Putamen (tissue), 1 donor: Measurements from ENCODE around the gene TSHZ3.

Experiments used
- DNase-seq: peaks from one replicate; pipeline ENCODE4 v3.0.0-alpha.2; 2016; ENCODE audit warnings: low spot score

TSHZ3 gene, protein sequence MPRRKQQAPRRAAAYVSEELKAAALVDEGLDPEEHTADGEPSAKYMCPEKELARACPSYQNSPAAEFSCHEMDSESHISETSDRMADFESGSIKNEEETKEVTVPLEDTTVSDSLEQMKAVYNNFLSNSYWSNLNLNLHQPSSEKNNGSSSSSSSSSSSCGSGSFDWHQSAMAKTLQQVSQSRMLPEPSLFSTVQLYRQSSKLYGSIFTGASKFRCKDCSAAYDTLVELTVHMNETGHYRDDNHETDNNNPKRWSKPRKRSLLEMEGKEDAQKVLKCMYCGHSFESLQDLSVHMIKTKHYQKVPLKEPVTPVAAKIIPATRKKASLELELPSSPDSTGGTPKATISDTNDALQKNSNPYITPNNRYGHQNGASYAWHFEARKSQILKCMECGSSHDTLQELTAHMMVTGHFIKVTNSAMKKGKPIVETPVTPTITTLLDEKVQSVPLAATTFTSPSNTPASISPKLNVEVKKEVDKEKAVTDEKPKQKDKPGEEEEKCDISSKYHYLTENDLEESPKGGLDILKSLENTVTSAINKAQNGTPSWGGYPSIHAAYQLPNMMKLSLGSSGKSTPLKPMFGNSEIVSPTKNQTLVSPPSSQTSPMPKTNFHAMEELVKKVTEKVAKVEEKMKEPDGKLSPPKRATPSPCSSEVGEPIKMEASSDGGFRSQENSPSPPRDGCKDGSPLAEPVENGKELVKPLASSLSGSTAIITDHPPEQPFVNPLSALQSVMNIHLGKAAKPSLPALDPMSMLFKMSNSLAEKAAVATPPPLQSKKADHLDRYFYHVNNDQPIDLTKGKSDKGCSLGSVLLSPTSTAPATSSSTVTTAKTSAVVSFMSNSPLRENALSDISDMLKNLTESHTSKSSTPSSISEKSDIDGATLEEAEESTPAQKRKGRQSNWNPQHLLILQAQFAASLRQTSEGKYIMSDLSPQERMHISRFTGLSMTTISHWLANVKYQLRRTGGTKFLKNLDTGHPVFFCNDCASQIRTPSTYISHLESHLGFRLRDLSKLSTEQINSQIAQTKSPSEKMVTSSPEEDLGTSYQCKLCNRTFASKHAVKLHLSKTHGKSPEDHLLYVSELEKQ

DNA sequence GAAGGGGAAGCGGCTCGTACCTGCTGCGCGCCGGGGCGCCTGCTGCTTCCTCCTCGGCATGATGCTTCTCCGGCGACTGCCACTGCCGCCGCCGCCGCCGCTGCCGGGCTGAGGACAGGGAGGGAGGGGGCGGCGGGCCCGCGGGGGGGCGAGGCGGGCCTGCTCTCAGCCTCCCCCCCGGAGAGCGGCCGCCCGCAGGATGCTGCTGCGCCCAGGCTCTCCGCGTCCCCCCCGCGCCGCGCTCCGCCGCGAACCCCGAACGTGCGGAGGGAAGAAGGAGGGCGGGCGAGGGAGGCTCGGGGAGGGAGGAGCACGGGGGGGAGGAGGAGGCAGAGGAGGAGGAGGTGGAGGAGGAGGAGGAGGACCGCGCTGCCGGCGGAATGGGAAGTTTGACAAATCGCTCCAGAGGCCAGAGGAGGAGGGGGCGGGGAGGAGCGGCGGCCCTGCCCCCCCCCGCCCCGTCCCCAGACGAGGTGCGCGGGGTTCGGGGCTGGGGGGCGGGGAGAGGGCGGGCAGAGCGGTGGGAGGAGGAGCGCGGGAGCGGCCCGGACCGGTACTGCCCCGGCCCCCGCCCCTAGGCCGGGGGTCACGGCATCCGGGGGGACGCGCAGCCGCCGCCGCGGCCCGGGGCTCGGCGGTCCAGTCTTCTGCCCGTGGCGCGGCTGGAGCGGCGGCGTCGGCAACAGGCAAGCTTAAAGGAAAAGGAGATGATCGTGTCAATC is at the start of gene TSHZ3:
TSHZ3 (minus strand) TSS at position 277 of the 722 bp plus-strand sequence; CDS start at position 60, 217 bp downstream.
- DNase-seq, result peak; percentile 40

DNA sequence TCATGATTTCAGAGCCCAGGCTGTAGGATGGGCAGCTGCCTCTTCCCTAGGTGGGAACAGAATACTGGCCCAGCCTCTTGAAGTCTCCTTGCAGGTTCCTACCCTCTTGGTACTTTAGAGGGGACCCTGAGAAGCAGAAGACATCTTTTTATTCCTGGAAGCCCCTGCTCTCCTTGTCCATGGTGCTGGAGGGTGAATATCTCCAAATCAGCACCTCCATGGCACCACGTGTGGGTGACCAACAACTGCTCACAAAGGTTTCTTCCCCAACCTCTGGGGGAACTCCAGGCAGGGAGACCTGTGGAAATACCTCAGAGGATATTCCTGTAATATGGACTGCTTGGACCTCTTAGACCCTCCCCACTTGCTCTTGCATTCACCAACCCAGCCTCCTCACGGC is 48.1 kb upstream of the TSHZ3 start:
- DNase-seq, result no peak

DNA sequence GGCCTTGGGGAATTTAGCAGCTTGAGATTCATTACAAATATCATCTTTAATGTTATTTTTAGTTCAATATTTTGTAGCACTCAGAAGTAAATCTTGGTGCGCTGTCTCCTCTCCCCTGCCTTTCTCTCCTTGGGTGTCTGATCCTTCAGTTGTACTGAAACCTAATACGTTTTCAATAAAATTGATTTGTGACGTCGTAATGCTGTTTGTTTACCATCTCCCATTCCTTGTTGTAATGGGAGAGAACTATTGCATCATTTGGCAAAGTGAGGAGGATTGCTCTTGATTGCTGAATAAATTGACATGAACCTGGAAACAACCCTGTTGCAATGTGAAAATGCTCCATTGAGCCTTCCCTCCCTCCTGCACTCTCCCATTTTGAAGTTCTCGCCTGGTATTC is 43.2 kb upstream of the TSHZ3 start:
- no peak for DNase-seq

DNA sequence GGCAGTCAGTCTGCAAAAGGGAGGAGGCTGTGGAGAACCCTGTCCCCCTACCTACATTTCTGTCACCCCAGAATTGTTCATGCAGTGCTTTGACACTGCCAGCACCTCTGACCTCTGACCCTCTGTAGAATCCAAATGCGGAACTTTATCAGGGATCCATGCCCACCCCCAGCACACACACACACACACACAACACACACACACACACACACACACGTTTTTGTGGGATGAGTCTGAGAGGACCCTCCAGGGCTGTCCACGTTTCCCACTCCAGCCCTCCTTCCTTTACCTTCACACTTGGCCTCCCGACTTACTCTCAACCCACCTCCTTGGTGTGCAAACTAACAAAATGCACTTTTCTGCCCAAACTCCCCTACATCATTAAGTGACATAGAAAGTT is 42.3 kb upstream of the TSHZ3 start:
- DNase-seq, result no peak

DNA sequence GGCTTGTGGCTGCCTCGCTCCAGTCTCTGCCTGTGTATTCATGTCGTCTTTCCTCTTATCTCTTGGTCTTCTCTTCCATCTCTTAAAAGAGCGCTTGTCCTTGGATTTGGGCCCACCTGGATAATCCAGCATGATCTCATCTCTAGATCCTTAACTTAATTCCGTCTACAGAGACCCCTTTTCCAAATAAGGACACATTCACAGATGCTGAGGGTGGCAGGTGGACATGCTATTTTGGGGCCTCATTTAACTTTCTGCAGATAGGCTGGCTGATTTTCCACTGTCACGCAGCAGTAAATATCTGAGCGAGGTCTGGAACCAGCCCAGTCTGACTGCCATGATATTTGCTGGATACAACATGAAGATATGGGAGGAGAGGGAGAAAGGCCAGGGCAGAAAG is 41.5 kb upstream of the TSHZ3 start:
- DNase-seq, result no peak

DNA sequence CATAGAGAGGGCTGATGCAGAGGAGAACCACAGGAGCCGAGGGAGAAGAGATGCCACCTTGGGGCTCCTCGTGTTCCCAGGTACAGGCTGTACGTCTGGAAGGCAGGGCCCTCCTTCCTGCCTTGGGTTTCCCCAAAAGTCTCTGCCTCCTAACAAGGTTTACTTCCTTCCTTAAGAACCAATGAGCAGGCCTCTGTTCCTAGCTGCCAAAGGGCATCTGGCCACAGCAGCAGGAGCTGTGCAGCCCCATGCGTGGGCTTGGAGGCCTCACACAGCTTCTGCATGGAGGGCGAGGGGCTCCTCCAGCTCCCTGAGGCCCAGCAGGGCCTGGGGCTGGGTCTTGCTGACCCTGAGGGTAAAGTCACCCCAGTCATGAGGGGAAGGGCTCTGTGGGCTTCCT is 40.6 kb upstream of the TSHZ3 start:
- DNase-seq, result no peak

DNA sequence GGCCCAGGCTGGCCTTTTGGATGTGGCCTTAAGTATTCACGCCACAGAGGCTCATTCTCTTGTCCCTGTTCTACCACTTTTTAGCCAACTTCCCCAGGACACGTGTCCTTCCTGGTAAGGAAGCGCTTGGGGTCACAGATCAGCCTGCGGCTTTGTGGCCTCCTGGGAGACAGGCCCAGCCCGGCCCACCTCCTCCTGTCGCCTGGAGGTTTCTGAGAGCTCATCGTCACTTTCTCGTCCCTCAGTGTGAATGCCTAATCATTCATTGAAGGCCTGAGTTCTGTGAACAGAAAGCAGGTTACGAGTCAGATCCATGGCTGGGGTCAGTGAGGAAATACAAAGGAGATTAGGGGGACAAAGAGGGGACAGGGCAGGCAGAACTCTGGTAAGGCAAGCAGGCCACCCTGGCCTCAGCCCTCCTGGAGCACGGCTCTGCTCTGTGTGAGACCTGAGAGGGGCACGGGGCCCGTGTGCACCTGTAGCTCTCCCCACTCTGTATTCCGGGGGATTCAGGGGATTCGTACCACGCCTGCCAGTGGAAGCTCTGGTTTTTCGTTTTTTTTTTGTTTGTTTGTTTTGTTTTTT is 38.6 kb upstream of the TSHZ3 start:
- no peak for DNase-seq

DNA sequence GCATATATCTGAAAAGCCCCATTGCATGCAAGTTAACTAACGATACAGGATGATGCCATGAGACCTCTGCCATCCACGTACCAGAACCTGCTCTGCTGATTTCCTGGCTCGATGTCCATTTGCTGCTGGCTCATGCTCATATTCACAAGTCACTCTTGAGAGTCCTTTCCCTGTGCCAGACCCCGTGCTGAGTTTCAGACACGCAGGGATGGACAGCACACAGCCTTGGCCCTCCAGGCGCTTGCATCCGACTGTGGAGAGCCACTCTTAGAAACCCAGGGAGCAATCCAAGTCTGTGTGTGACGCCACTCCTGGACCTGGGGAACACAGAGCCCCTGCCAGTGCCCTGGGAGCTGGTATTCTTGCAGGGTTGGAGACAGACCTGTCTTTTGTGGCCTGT is 37.6 kb upstream of the TSHZ3 start:
- no peak for DNase-seq

DNA sequence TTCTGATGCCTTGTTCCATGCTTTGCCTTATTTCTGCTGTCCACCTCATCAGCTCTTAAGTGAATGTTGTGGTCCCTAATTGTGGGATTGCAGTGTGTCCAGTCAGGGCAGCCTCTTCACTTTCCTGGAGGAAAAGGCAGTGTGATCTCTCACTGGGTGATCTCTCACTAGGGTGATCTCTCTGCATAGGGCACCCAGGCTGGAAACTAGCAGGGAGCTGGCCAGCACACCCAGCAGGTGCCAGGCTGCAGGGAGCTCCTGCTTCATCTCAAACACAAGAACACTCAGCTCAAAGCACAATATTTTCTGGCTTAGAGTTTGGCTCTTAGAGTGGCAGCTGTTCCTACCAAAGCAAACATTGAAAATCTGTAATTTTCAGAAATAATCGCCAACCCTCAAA is 36.5 kb upstream of the TSHZ3 start:
- no peak for DNase-seq

DNA sequence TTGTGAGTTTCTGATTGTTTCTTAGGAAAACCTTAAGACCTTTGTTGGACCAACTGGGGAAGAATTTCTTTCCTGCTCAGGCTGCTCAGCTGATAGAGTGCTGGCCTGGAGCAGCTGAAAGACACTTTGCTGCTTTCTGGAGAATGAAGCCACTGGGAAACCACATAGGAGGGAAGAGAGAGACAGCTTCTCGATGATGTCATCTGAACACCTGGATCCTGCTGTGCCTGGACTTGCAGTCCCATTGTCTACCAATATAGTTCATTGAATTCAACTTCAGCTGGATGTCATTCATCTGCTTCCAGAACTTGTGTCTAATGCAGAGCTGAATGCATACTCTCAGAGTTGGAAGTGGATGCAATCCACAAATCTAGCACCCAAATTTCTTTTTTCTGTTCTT is 34.3 kb upstream of the TSHZ3 start:
- DNase-seq, result no peak

DNA sequence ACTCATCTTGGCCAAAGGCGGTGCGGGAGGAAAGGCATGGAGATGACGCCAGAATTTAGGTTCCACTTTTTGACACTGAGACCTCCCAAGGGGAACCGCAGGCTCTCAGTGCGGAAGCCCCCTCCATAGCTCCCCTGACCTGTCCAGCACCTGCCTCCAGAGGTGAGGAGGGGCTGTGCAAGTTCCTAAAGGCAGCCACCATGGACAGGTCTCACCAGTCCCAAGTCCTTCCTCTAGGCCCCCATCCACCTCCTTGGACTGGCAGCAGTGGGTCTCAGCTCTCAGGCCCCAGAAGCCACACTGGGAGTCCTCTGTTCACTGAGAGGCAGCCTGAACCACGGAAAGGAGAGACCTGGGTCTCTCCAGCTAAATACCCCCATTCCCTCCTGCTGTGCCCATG is 31.6 kb upstream of the TSHZ3 start:
- DNase-seq, result no peak

DNA sequence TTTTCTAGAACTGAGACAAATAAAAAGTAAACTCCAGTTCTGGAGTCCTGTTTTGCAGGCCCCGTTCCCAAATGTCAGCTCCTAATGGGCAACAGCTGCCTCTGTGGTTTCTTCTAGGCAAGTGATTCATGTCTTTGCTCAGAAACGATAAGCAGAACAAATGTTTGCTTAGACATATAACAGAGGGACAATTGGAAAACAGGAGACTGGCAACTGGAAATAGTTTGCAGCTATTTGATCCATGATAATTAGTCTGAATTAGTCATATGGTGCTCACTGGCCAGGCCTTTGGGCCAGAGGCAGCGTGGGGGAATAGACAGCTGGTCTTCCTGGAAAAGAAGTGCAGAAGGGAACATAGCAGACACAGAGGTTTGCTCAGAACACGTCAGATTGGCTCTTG is 29.2 kb upstream of the TSHZ3 start:
- DNase-seq, result no peak

DNA sequence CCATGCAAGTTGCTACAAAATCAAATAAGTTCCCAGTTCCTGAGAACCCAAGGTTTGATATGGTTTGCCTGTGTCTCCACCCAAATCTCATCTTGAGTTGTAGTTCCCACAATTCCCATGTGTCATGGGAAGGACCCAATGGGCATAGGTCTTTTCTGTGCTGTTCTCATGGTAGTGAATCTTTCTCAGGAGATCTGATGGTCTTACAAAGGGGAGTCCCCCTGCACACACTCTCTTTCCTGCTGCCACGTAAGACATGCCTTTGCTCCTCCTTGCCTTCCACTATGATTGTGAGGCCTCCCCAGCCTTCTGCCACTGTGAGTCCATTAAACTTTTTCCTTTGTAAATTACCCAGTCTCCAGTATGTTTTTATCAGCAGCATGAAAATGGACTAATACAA is 28.5 kb upstream of the TSHZ3 start:
- no peak for DNase-seq

DNA sequence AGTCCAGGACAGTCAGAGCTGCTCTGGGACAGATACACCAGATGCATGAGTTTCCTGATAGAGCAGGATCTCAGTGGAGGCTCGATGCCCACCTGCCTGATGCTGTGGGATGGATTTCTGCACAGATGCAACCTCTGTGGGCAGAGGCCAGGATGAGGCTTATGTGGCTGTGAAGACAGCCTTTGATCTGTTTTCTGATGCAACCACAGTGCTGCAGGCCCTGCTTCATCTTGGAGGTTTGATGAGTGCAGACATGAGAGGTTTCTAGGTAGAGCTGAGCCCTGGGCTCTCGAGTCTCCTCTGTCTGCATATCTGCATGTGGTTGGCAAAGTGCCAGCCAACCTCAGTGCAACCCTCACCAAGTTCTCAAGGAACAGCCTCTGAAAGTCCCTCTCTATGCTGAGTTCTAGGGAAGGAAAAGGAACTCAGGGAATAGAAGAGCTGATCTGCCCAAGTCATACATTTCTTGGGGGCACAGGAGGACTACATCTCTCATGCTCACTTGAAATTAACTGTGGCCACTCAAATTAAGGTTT is 23.1 kb upstream of the TSHZ3 start:
- DNase-seq, result no peak

DNA sequence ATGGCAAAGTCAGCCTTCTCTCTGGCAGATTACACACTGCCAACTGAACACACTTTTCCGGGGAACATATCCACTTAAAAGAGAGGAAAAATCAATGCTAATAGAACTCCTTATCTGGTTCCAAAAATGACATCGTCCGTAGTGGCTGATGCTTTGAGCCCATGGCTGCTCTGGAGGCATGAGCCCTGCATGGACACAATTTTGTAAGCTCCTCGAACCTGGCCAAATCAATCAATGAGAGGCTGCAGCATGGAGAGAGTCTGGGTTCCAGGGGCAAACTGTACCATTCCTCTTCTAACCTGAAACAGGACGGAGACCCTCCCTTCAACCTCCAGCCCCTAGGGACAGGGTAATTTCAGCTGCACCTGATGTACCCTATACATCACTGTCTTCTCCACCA is 21.0 kb upstream of the TSHZ3 start:
- DNase-seq, result no peak

DNA sequence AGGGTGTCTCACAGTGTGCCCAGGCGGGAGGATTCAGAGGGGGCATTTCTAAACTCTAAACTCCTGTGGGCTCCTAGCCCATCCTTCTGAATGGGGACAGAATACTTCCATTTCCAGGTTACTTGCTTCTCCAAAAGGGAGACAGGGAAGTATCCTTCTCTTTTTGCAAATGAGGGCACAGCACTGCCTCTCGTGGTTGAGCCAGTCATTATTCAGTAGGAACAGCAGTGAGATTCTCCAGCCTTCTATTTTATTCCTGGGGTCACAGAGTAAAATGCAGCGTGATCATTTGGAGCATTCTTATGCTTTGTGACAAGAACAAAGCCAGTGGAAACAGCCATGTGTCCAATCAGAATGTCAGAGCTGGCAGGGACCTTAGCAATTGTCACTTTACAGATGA is 15.7 kb upstream of the TSHZ3 start:
- no peak for DNase-seq

DNA sequence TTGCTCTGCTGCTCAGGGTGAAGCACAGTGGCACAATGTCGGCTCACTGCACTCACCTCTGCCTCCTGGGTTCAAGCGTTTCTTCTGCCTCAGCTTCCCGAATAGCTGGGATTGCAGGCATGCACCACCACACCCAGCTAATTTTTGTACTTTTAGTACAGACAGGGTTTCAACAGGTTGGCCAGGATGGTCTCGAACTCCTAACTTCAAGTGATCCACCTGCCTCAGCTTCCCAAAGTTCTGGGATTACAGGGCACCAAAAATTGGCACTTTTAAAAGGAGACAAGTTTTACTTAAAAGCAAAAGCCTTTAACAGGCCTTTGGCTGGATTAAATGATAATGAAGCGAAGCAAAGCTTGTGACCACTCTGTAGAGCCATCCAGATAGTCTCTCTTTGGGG is 12.5 kb upstream of the TSHZ3 start:
- DNase-seq, result no peak

DNA sequence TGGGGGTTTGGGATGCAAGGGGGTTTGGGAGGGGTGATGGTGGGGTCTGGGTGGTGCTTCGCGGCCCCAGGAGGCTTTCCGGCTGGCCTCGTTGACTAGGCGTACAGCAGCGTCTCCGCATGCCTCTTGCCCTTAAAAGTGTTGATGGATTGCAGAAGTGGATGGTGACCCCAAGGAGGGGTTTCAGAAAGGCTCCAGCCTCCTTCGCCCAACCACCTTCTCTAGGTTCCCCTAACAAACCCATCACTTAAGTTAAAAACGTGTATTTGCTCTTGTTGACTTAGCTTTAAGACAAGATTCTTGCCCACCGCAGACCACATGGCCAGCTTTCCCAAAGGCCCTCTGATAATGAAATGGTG is 8.1 kb upstream of the TSHZ3 start:
- DNase-seq, result no peak

DNA sequence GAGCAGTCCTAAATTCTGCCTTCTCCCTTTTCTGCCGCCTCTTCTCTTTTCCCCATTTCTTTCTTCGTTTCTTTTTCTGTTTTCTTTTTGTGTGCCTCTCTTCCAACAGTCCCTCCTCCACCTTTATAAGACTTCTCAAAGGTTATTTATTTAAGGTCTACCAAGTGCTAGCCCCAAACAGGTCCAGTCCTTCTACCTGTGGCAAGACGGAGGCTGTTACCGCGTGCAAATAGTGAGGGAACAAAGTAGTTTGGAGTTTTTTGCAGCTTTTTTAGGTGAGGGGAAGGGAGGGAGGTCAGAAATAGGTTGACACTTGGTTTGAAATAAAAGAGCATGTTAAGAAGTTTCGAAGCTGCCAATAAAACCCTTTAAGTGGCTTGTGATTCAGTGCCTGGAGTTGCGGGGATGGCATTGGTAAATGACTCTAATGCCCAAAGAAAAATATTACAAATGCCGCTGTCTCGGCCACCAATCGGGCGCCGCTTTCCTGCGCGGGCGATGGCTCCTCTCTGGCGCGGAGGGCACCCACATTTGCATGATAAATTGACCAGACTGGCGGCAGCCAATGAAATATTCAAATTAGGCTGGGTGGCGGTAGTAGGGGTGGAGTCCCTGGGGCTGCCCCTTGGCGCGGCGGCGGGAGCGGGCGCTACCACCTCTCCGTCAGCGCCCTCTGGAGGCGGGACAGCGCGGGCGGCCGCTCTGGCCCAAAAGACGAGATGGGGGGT is 7.5 kb upstream of the TSHZ3 start:
- no peak for DNase-seq

DNA sequence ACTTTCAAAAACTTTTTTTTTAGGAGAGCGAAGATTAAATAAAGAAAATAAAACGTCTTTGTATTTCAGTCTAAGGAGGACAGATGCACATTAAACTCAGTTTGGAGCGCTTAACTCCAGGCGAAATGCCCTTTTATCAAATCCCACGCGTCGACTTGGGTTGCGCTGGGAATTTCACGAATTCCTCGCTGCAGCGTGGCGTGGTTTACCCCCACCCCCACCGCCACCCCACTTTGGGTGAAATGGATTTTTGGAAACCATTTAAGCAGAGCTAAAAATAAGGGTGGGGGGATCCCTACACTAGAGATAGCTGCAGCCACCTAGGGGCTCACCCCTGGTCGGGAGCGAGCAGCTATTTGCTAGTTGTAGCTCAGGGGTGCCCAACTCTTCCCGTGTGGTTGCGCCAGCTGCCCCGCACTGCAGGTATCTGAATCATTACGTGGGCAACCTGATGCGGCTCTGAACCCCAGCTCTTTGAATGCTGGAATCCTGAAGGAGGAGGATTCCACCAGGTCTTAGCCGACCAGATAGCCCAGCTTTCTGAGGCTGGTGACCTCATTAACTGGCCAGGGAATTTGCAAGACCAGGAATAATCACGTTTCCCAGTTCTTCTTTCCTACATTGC is 6.5 kb upstream of the TSHZ3 start:
- no peak for DNase-seq
